ENCODE measurements around the gene PPP1R14C. TPM values are rescaled to one million over a fixed set of nuclear protein-coding genes. Genes with fewer than 3 reads are reported as not detected.

Gene PPP1R14C
- total and polyA plus RNA-seq, 2 experiments from 2014 or later: 1.1 to 1.4 TPM

DNA sequence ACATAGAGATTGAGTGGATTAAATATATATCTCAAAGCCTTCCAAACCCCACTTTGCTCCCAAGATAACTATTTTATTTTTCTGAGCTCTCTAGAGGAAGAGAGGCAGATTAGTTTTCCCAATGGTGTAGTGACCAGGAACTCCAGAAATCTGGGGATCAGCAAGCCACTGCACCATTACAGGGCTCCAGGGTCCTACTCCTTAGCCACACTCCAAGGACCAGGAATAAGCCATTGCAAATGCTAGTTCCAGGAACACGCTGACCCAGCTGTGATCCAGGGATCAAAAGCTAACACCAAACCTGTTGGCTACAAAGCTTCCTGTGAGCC, 128.3 kb downstream of the PPP1R14C start (continued):
- TF ChIP-seq EZH2phosphoT487 (IDR thresholded peaks at IDR 0.05; ENCODE audit: unreplicated experiment): no peak

DNA sequence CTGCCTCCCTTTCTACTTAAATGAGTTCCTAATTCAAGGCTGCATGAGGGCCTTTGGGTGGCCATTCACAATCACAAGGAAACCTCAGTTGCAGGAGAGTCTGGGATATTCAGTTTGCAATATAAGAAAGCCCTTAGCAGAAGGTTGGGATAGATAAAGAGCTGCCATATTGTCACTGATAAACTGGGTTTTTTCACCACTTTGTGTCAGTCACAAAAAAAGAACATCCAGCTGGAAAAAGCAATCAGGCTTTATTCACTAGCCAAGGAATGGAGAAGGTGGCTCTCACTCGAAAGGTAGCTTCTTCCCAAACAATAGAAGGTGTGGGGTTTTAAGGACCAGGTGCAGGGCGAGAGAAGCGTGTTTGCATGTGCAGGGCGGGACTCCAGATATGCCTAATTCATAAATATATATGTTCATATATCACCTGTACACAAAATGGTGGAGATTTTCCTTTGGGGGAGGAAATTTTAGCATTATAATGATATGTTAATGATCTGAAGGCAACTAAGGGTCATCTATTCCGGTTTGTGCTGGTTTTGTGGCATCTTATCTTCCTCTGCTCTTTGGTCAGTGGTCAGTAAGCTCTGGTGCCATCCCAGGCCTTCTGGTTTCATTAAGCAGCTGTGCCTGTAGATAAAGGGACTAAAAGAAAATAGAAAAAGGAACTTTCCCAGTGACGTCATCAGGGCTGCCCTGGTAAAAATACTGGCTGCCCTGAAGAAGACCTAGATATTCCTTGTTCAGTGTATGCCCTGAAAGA, 128.8 kb downstream of the PPP1R14C start:
- no peak for DNase-seq (ENCODE audit: low spot score)
- no peaks in the 10 kb centered on the region for H3K79me2 ChIP-seq (replicated peaks; ENCODE audit: insufficient read depth)
- H3K4me2 ChIP-seq: no peak overlapping the region
- H2AFZ ChIP-seq: no peak overlapping the region
- Mint-ChIP-seq H3K4me1 (no peaks in the 10 kb centered on the region; the same call in 2 of the 3 replicates), H3K4me3 (no peak overlapping the region), H3K27me3 (ENCODE audit: insufficient read depth, low read depth, poor library complexity) (peaks cover 7% of the 10 kb centered on the region), H3K9me3 (peaks cover 5% of the 10 kb centered on the region; the same call in 1 of the 3 replicates), H3K36me3 (ENCODE audit: low read depth) (no peaks in the 10 kb centered on the region), H3K27ac (no peak overlapping the region)
- H3K27ac ChIP-seq (ENCODE audit: low read depth): no peak overlapping the region
- H3F3A ChIP-seq (replicated peaks; ENCODE audit: low read depth): no peaks in the 10 kb centered on the region
- H3K4me1 ChIP-seq (ENCODE audit: insufficient read depth): no peaks in the 10 kb centered on the region
- no peaks in the 10 kb centered on the region; the same call in 1 of the 2 replicates for H4K20me1 ChIP-seq (replicated peaks; ENCODE audit: insufficient read depth)
- no peak overlapping the region for H3K4me3 ChIP-seq
- no peaks in the 10 kb centered on the region for H3K36me3 ChIP-seq (ENCODE audit: insufficient read depth)
- no peaks in the 10 kb centered on the region for H3K9me2 ChIP-seq (ENCODE audit: insufficient read depth)
- no peak for ATAC-seq
- H3K27me3 ChIP-seq (ENCODE audit: insufficient read depth): no peaks in the 10 kb centered on the region
- TF ChIP-seq JUNB (IDR thresholded peaks at IDR 0.05; ENCODE audit: unreplicated experiment) (no peak), EZH2 (IDR thresholded peaks at IDR 0.05; ENCODE audit: low read depth, unreplicated experiment) (no peak), EZH2phosphoT487 (IDR thresholded peaks at IDR 0.05; ENCODE audit: unreplicated experiment) (no peak), ZNF114 (CRISPR knock-in tag; IDR thresholded peaks at IDR 0.05) (no peak), POLR2AphosphoS5 (IDR thresholded peaks at IDR 0.05; ENCODE audit: low read depth) (no peak), CREB1 (CRISPR knock-in tag; IDR thresholded peaks at IDR 0.05; ENCODE audit: low read depth) (no peak), ZNF331 (CRISPR knock-in tag; IDR thresholded peaks at IDR 0.05; ENCODE audit: low read depth) (no peak), STAT1 (IDR thresholded peaks at IDR 0.05; ENCODE audit: unreplicated experiment) (no peak)
- TF ChIP-seq, protein P1, sequence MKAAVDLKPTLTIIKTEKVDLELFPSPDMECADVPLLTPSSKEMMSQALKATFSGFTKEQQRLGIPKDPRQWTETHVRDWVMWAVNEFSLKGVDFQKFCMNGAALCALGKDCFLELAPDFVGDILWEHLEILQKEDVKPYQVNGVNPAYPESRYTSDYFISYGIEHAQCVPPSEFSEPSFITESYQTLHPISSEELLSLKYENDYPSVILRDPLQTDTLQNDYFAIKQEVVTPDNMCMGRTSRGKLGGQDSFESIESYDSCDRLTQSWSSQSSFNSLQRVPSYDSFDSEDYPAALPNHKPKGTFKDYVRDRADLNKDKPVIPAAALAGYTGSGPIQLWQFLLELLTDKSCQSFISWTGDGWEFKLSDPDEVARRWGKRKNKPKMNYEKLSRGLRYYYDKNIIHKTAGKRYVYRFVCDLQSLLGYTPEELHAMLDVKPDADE (IDR thresholded peaks at IDR 0.05): no peak
- TF ChIP-seq, protein P2, sequence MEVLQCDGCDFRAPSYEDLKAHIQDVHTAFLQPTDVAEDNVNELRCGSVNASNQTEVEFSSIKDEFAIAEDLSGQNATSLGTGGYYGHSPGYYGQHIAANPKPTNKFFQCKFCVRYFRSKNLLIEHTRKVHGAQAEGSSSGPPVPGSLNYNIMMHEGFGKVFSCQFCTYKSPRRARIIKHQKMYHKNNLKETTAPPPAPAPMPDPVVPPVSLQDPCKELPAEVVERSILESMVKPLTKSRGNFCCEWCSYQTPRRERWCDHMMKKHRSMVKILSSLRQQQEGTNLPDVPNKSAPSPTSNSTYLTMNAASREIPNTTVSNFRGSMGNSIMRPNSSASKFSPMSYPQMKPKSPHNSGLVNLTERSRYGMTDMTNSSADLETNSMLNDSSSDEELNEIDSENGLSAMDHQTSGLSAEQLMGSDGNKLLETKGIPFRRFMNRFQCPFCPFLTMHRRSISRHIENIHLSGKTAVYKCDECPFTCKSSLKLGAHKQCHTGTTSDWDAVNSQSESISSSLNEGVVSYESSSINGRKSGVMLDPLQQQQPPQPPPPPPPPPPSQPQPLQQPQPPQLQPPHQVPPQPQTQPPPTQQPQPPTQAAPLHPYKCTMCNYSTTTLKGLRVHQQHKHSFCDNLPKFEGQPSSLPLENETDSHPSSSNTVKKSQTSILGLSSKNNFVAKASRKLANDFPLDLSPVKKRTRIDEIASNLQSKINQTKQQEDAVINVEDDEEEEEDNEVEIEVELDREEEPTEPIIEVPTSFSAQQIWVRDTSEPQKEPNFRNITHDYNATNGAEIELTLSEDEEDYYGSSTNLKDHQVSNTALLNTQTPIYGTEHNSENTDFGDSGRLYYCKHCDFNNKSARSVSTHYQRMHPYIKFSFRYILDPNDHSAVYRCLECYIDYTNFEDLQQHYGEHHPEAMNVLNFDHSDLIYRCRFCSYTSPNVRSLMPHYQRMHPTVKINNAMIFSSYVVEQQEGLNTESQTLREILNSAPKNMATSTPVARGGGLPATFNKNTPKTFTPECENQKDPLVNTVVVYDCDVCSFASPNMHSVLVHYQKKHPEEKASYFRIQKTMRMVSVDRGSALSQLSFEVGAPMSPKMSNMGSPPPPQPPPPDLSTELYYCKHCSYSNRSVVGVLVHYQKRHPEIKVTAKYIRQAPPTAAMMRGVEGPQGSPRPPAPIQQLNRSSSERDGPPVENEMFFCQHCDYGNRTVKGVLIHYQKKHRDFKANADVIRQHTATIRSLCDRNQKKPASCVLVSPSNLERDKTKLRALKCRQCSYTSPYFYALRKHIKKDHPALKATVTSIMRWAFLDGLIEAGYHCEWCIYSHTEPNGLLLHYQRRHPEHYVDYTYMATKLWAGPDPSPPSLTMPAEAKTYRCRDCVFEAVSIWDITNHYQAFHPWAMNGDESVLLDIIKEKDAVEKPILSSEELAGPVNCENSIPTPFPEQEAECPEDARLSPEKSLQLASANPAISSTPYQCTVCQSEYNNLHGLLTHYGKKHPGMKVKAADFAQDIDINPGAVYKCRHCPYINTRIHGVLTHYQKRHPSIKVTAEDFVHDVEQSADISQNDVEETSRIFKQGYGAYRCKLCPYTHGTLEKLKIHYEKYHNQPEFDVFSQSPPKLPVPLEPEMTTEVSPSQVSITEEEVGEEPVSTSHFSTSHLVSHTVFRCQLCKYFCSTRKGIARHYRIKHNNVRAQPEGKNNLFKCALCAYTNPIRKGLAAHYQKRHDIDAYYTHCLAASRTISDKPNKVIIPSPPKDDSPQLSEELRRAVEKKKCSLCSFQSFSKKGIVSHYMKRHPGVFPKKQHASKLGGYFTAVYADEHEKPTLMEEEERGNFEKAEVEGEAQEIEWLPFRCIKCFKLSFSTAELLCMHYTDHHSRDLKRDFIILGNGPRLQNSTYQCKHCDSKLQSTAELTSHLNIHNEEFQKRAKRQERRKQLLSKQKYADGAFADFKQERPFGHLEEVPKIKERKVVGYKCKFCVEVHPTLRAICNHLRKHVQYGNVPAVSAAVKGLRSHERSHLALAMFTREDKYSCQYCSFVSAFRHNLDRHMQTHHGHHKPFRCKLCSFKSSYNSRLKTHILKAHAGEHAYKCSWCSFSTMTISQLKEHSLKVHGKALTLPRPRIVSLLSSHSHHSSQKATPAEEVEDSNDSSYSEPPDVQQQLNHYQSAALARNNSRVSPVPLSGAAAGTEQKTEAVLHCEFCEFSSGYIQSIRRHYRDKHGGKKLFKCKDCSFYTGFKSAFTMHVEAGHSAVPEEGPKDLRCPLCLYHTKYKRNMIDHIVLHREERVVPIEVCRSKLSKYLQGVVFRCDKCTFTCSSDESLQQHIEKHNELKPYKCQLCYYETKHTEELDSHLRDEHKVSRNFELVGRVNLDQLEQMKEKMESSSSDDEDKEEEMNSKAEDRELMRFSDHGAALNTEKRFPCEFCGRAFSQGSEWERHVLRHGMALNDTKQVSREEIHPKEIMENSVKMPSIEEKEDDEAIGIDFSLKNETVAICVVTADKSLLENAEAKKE (CRISPR knock-in tag; IDR thresholded peaks at IDR 0.05): no peak
- TF ChIP-seq, protein P3, sequence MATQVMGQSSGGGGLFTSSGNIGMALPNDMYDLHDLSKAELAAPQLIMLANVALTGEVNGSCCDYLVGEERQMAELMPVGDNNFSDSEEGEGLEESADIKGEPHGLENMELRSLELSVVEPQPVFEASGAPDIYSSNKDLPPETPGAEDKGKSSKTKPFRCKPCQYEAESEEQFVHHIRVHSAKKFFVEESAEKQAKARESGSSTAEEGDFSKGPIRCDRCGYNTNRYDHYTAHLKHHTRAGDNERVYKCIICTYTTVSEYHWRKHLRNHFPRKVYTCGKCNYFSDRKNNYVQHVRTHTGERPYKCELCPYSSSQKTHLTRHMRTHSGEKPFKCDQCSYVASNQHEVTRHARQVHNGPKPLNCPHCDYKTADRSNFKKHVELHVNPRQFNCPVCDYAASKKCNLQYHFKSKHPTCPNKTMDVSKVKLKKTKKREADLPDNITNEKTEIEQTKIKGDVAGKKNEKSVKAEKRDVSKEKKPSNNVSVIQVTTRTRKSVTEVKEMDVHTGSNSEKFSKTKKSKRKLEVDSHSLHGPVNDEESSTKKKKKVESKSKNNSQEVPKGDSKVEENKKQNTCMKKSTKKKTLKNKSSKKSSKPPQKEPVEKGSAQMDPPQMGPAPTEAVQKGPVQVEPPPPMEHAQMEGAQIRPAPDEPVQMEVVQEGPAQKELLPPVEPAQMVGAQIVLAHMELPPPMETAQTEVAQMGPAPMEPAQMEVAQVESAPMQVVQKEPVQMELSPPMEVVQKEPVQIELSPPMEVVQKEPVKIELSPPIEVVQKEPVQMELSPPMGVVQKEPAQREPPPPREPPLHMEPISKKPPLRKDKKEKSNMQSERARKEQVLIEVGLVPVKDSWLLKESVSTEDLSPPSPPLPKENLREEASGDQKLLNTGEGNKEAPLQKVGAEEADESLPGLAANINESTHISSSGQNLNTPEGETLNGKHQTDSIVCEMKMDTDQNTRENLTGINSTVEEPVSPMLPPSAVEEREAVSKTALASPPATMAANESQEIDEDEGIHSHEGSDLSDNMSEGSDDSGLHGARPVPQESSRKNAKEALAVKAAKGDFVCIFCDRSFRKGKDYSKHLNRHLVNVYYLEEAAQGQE (IDR thresholded peaks at IDR 0.05; ENCODE audit: unreplicated experiment): no peak
- TF ChIP-seq, protein P4, sequence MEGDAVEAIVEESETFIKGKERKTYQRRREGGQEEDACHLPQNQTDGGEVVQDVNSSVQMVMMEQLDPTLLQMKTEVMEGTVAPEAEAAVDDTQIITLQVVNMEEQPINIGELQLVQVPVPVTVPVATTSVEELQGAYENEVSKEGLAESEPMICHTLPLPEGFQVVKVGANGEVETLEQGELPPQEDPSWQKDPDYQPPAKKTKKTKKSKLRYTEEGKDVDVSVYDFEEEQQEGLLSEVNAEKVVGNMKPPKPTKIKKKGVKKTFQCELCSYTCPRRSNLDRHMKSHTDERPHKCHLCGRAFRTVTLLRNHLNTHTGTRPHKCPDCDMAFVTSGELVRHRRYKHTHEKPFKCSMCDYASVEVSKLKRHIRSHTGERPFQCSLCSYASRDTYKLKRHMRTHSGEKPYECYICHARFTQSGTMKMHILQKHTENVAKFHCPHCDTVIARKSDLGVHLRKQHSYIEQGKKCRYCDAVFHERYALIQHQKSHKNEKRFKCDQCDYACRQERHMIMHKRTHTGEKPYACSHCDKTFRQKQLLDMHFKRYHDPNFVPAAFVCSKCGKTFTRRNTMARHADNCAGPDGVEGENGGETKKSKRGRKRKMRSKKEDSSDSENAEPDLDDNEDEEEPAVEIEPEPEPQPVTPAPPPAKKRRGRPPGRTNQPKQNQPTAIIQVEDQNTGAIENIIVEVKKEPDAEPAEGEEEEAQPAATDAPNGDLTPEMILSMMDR (conservative IDR thresholded peaks at IDR 0.05; ENCODE audit: low read depth in 2 of 2): no peak
